NOMO-1 treated with DMSO at 0.1 percent for 48 hours (cell line): ENCODE results near the gene CCDC141.
A peak's percentile ranks its signal among the peaks of the same experiment; 100 is the strongest.

ENCODE experiments used
- DNase-seq: peaks from one replicate; lab custom pipeline; 2025; ENCODE audit not compliant: unreplicated experiment; lab: John Stamatoyannopoulos, UW

Gene CCDC141

GRCh38 chr2:178978667-178979066 is 71.3 kb downstream of the CCDC141 start:
- DNase-seq = no peak

GRCh38 chr2:178976351-178976750 is 73.6 kb downstream of the CCDC141 start:
- no peak for DNase-seq

- DNase-seq = peak; percentile 76
These were observed 87.0 kb downstream of the CCDC141 start for GRCh38 chr2:178962805-178963433.

- DNase-seq = no peak
These were observed 87.8 kb downstream of the CCDC141 start for GRCh38 chr2:178962152-178962551.

DNA sequence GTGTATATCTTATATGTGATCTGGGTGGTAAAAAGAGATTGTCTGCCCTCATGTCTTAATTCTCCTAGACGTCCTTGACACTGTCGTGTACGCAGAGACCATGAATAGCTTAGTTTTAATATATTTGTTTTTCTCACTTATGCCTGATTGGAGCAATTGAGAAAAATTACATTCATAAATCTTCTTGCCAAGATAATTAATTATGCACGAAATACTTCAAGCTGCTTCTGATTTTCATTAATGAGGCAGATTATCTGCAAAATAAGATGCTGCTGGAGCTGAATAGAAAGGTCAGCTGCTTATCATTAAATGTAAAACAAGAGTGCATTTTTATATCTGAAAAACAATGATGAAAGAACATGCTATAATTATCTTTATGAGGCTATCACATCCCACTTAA is 95.9 kb downstream of the CCDC141 start:
- DNase-seq = no peak

DNA sequence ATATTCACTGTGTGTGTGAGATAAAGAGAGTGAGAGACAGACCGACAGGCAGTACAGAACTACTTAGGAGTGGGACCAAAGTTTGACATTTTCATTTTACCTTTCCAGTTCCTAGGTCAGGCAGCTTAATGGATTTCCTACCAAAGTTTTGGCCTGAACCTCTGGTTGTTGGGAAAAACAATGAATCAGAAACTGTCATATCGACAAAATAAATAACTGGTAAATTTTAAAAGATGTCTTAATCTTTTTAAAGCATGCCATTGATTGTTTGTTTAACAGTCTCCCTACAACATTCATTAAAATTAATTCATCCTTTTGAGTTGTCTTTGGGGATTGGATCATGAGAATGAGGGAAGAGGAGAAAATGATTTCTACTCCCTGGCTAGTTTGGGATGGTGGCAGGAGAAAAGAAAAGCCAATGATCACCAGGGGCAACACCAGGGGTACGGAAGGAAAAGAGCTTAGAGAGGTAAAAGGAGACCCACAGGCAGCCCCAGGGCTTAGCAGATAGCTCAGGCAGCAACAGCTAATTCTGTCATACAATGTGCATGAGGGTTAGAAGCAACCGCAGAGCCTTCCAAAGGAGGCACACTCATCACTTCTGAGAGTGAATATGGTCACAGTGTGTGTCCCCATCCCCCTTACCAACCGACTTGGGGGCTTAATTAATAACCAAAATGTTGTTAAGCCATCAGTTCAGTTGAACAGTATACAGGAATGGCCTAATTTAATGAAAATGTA is 98.5 kb downstream of the CCDC141 start:
- DNase-seq = no peak

DNA sequence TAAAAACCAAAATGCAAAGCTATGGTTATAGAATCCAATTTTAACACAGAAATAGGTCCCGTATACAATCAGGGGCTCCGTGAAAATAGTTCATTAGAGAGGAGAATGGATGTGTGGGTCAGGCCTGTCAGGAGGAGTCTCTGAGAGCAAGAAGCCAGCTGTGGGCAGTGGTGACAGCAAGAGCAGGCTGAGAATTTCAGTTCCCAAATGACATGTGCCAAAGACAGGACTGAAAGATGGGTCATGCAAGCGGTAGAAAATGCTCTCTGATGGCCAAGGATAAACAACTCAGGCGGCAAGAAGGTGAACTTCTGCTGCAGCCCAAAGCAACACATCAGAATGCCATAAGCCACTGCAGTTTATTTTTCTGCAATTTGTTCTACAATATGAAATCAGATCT is 100.4 kb downstream of the CCDC141 start:
- DNase-seq = no peak

- DNase-seq = no peak
These were observed 100.8 kb downstream of the CCDC141 start for GRCh38 chr2:178949151-178949550.

DNA sequence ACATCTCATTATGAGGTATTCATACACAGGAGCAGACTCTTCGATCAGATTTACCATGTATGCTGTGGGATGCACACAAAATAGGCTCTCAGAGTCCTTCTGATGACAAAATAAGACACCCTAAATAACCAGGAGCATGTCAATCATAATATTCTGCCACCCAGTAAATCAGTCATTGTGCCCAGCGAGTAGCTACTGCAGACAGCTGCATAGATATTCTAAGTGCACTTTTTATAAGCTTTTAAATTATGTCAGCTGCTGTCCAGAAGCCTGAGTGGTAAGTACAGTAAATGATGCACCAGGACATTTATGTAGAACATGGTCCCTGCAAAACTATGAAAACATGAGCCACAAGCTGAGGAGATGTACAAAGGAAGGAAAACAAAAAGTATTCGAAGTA is 102.9 kb downstream of the CCDC141 start:
- DNase-seq = no peak

- no peak for DNase-seq
These were observed 103.4 kb downstream of the CCDC141 start for GRCh38 chr2:178946494-178946893.

GRCh38 chr2:178943745-178944144 is 106.2 kb downstream of the CCDC141 start:
- no peak for DNase-seq

- no peak for DNase-seq
These were observed 115.4 kb downstream of the CCDC141 start for GRCh38 chr2:178934571-178934970.

DNA sequence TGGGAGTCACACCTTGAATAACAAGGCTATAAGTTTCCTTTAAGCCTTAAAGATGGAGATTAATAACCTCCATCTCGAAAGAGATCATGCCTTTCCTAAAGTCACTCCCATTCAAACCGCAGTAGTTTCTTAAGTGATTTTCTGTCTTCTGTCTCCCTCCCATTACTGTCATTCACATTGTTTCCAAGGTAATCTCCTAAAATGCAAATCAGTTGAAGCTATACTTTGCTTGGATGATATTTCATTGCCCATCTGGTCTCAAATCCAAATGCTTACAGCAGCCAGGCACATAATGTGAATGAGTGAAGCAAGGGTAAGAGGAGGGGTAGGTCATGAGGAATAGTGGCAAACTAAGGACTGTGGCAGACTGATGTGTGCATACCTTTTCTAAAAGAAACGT is 116.4 kb downstream of the CCDC141 start:
- DNase-seq = no peak

DNA sequence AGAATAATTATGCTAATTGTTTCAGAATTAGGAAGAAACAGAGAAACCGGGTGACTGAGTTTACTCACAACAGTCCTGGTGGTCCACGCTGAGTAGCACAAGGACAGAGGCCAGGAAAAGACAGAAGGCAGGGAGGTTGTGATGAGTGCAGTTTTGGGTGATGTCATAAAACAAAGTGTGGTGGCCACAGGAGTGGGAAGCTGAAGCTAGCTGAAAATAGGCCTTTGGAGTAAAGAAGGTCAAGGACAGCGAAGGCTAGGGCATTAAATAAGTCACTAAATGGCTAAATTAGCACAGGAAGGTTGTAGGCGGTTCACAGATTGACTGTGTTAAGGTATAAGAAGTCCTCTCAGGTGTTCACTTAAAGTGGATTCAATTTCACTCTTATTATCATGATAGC is 121.9 kb downstream of the CCDC141 start:
- no peak for DNase-seq

- no peak for DNase-seq
These were observed 122.8 kb downstream of the CCDC141 start for GRCh38 chr2:178927173-178927572.

GRCh38 chr2:178924817-178925216 is 125.1 kb downstream of the CCDC141 start:
- DNase-seq = no peak

- DNase-seq = no peak
These were observed 126.4 kb downstream of the CCDC141 start for GRCh38 chr2:178923546-178923945.

DNA sequence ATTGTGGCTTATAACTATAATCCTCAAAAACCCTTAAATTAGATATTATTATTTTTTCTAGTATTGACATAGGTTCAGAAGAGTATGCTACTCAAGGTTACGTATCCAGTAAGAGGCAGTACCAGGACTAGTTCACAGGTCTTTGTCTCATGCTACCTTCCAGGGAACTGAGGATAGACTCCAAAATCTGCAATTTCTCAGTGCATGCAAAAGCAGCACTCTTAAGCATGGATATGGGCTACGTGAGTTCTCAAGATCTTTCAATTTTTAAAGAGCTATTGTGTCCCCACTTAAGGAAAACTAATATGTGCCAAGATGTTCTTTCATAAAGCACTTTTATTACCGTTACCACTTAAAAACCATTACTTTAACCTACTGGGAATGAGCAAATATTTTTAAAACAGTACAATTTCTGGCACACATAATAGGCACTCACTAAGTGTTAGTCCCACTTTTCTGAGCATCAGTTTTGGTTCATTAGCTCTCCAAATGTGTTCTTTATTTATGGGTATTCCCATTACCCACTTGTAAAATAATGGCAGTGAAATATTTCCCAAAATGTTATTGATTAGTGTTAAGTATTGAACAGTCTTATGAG is 128.9 kb downstream of the CCDC141 start:
- DNase-seq = no peak

DNA sequence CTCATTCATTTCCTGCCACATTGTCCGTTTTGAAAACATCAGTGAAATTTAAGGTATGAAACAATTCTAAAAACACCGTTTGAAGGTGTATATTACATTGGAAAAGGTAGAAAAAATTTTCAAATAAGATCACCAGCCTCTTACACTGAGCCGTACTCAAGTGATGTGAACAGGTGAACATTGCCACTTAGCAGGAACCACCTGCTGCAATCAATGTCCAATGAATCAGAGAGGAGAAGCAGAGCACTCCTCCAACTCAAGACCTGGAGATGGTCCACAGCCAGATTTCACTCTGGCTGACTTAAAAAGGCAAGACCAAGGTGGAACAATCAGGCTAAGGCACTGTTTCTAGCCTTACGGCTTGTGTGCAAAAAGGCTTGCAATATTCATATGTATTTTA is 132.4 kb downstream of the CCDC141 start:
- no peak for DNase-seq

GRCh38 chr2:178915423-178916173 is 134.3 kb downstream of the CCDC141 start:
- DNase-seq = no peak

DNA sequence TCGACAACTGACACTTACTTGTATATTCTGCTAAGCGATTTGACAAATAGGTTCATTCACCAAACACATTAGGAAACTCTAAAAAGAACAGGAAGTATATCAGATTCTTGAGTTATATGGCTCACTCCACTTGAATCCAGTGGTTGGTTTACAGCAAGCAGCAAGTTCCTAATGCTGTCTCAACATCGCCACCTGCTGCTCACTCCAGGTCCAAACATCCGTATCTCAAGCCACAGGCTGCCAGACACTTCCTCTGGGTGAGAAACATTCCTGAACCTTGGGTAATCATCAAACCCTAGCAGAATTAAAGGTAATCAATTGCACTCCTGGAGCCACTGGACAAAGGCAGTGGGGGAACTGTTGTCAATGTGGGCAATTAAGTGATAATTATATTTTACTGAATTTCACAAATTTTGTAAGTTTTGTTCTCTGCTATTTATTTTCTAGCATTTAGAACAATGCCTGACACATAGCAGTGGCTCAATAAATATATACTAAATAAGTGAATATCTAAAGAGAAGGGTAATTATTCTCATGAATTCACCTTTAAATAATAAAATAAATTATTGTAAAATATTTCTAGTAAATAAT is 135.6 kb downstream of the CCDC141 start:
- DNase-seq = peak; percentile 92
